HFF-Myc (cell line): Measurements from ENCODE around the gene IER5.

Experiments used
- DNase-seq: peaks from one replicate; pipeline ENCODE4 v3.0.0-alpha.2; 2011; ENCODE audit warnings: low read depth; ENCODE audit errors: extremely low read depth
- H3K4me3 ChIP-seq: replicated peaks from 2 replicates; pipeline ENCODE4 v1.5.1; 2011; ENCODE audit warnings: low read depth, mild to moderate bottlenecking, control low read depth, low read length
- CTCF ChIP-seq: IDR thresholded peaks from 2 replicates; pipeline ENCODE4 v1.5.1; 2012; ENCODE audit warnings: mild to moderate bottlenecking, low read depth, low read length, control low read depth; ENCODE audit errors: missing control alignments

The IER5 gene

GRCh38 chr1:181083842-181084605 is 4.5 kb upstream of the IER5 start:
- H3K4me3 ChIP-seq, result no peak overlapping the region
- peak; percentile 40 for TF ChIP-seq CTCF
- no peak for DNase-seq

- TF ChIP-seq CTCF, result no peak
- H3K4me3 ChIP-seq, result no peak overlapping the region
- no peak for DNase-seq
These were observed 3.9 kb upstream of the IER5 start for GRCh38 chr1:181084606-181084969.

GRCh38 chr1:181086091-181086490 is 2.4 kb upstream of the IER5 start:
- H3K4me3 ChIP-seq, result no peak overlapping the region
- DNase-seq, result no peak
- no peak for TF ChIP-seq CTCF

- TF ChIP-seq CTCF, result no peak
- DNase-seq, result no peak
- no peak overlapping the region for H3K4me3 ChIP-seq
These were observed 1.6 kb upstream of the IER5 start for GRCh38 chr1:181086926-181087325.

- no peak for TF ChIP-seq CTCF
- no peak for DNase-seq
- no peak overlapping the region for H3K4me3 ChIP-seq
These were observed 1.0 kb upstream of the IER5 start for GRCh38 chr1:181087400-181087901.

- no peak for DNase-seq
- TF ChIP-seq CTCF, result no peak
- H3K4me3 ChIP-seq, result peak overlapping the region; percentile 82
These were observed 646 bp downstream of the IER5 start for GRCh38 chr1:181089017-181089675.
